Activated CD4-positive, alpha-beta memory T cell treated with anti-CD3 and anti-CD28 coated beads, Interleukin-2, amount 10 ng/mL, durations not matched to agents 7 days and 5 days (primary cell): ENCODE results near the gene NHLRC4. TPM values are rescaled to one million over a fixed set of nuclear protein-coding genes. Genes with fewer than 3 reads are reported as not detected.

Experiments
- CTCF ChIA-PET: fragments of 350-600 bp; sonication (Branson Sonifier 250); formaldehyde crosslinking; loops from one replicate; lab custom pipeline; 2021; ENCODE audit warnings: antibody characterized with exemption, inconsistent platforms; lab: Charles Lee
- POLR2A ChIA-PET: fragments of 350-600 bp; sonication (Branson Sonifier 250); formaldehyde crosslinking; loops from one replicate; lab custom pipeline; 2021; ENCODE audit warnings: antibody characterized with exemption; lab: Charles Lee
- DNase-seq: peaks from one replicate; pipeline ENCODE4 v3.0.0-alpha.2; 2020
- H3K27ac Mint-ChIP-seq: one replicate; pipeline ENCODE4 v1.8.0; 2021; ENCODE audit warnings: mild to moderate bottlenecking, mixed read lengths
- H3K27me3 Mint-ChIP-seq: one replicate; pipeline ENCODE4 v1.8.0; 2021; ENCODE audit warnings: mixed read lengths
- H3K36me3 Mint-ChIP-seq: one replicate; pipeline ENCODE4 v1.8.0; 2021; ENCODE audit warnings: low read depth, mixed read lengths
- H3K4me1 Mint-ChIP-seq: one replicate; pipeline ENCODE4 v1.8.0; 2021; ENCODE audit warnings: mixed read lengths
- H3K4me3 Mint-ChIP-seq: one replicate; pipeline ENCODE4 v1.8.0; 2021; ENCODE audit warnings: mild to moderate bottlenecking, mixed read lengths
- H3K9me3 Mint-ChIP-seq: one replicate; pipeline ENCODE4 v1.8.0; 2021; ENCODE audit warnings: mixed read lengths
- total RNA-seq, 2 experiments: library from RNA; stranded (reverse); gene quantifications; one replicate each; pipeline ENCODE4 v1.2.3, GENCODE V29; 2021

NHLRC4 gene
- total RNA-seq, 2 experiments from 2014 or later: 2.3 to 2.6 TPM

DNA sequence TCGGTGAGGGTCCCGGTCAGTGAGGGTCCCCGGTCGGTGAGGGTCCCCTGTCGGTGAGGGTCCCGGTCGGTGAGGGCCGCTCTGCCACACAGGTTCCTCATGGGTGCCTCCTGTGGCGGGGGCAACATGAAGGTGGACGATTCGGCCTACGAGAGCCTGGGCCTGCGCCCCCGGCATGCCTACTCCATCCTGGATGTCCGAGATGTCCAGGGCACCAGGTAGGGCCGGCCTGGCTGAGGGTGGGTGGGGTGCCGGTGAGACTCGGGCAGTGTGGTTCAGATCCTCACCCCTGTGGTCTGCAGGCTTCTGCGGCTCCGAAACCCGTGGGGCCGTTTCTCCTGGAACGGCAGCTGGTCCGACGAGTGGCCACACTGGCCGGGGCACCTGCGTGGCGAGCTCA, 15.6 kb upstream of the NHLRC4 start:
- POLR2A ChIA-PET: no interaction called here

DNA sequence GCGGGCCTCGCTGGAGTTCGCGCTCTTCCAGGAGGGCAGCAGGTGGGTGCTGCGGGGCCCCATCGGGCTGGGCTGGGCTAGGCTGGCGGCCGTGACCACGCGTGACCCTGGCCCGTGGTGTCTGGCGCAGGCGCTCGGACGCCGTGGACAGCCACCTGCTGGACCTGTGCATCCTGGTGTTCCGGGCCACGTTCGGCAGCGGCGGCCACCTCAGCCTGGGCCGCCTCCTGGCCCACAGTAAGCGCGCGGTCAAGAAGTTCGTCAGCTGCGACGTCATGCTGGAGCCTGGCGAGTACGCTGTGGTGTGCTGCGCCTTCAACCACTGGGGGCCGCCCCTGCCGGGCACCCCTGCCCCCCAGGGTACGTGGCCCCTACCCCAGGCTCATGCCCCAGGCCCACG, 14.6 kb upstream of the NHLRC4 start:
- H3K27me3 Mint-ChIP-seq: no peaks in the 10 kb centered on the region
- H3K9me3 Mint-ChIP-seq: no peaks in the 10 kb centered on the region
- H3K4me1 Mint-ChIP-seq: no peaks in the 10 kb centered on the region
- CTCF ChIA-PET: no interaction called here
- H3K4me3 Mint-ChIP-seq: no peak overlapping the region
- no peak for DNase-seq
- POLR2A ChIA-PET: no interaction called here
- no peak overlapping the region for H3K27ac Mint-ChIP-seq
- H3K36me3 Mint-ChIP-seq: no peaks in the 10 kb centered on the region

More for the DNA sequence above, 15.6 kb upstream of the NHLRC4 start:
- no peak overlapping the region for H3K27ac Mint-ChIP-seq
- no peaks in the 10 kb centered on the region for H3K9me3 Mint-ChIP-seq
- CTCF ChIA-PET: no interaction called here
- H3K27me3 Mint-ChIP-seq: no peaks in the 10 kb centered on the region
- DNase-seq: no peak
- no peaks in the 10 kb centered on the region for H3K36me3 Mint-ChIP-seq
- H3K4me3 Mint-ChIP-seq: no peak overlapping the region
- no peaks in the 10 kb centered on the region for H3K4me1 Mint-ChIP-seq

DNA sequence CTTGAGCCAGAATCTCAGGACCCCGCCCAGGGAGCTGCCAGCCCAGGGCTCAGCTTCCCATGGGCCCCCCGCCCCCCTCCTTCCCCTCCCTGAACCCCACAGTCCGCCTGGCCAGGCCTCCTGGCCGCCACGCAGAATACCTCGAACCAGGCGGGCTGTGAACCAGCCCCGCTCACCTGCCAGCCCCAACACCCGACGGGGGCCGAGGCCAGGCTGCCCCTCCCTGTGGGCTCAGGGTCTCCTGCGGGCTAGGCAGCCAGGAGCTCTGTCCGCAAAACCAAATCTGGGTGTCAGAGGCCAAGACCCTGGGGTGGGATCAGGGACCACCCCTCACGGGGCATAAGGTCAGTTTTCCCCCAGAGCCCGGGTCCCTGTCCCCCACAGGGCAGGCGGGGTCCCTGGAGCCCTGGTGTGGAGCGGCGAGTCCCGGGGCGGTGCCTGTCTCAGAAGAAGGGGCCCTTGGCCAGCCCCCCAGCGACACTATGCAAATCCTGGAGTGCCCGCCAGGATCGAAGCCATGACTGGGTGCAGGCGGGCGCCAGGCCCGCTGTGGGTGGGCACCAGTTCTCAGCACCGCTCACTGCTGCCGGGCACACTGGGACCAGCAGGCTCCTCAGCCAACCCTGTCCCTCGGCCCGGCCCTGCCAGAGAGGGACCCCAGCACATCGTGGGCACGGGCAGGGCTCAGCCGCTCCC, 13.1 kb upstream of the NHLRC4 start:
- peaks cover 3% of the 10 kb centered on the region for H3K27me3 Mint-ChIP-seq
- no peaks in the 10 kb centered on the region for H3K9me3 Mint-ChIP-seq
- ChIA-PET POLR2A (interaction anchor here (1.0 kb wide), 1 partner anchor 27 kb away, joined by 3 read pairs; no protein-coding TSS in a partner anchor), CTCF (no interaction called here)
- H3K4me1 Mint-ChIP-seq: no peaks in the 10 kb centered on the region
- H3K36me3 Mint-ChIP-seq: no peaks in the 10 kb centered on the region
- H3K27ac Mint-ChIP-seq: no peak overlapping the region
- H3K4me3 Mint-ChIP-seq: no peak overlapping the region
- DNase-seq: no peak

DNA sequence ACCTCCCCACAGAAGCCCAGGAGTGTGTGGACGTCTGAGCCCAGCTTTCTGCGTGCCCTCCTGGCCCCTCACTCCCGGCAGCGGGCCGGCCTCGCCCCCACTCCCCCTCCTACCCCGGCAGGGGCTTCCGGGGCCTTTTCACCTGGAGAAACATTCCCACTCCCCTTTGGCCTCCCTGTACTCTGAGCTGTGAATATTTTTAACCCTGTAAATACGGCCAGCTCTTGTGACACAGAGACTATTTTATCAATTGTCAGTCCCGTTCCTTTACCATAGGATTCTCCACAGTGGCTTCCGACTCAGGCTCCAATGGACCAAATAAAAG, 12.5 kb upstream of the NHLRC4 start:
- Mint-ChIP-seq H3K9me3 (no peaks in the 10 kb centered on the region), H3K27ac (no peak overlapping the region), H3K4me3 (no peak overlapping the region), H3K27me3 (peaks cover 4% of the 10 kb centered on the region), H3K36me3 (no peaks in the 10 kb centered on the region), H3K4me1 (no peaks in the 10 kb centered on the region)
- POLR2A ChIA-PET: interaction anchor here (1.0 kb wide), 1 partner anchor 27 kb away, joined by 3 read pairs; no protein-coding TSS in a partner anchor
- CTCF ChIA-PET: no interaction called here
- no peak for DNase-seq

DNA sequence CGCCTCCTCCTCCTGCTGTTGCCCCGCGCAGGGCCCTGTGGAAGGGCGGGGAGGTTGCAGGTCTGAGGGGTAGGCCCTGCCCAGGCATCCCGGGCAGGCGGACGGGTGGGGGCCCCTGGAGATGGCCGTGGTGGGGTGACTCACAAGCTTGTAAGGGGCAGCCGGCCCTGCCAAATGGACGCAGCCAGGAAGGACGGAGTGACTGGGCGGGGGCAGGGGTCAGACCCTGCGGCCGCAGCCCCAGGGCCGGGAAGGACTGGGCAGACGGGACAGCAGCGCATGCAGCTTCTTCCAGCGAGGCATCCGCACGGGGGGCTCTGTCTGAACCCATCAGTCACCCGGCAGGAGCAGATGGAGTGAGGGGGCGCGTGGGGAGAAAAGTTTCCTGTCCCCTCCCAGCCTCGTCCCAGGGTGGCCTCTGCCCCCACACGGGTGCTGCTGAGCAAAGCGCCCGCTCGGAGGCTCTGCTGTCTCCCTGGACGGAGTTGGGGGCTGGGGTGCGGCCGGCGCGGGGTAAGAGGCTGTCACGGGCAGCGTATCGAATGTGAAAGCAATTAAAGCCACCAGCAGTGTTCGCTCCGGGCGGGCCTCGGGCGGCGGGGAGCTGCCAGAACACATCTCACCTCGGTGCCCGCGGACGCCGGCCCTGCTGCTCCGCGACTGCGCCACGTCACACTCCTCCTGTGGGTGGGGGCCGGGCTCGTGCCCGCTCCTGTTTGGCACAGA, 12.0 kb upstream of the NHLRC4 start:
- H3K4me3 Mint-ChIP-seq: no peak overlapping the region
- DNase-seq: no peak
- POLR2A ChIA-PET: no interaction called here
- CTCF ChIA-PET: no interaction called here
- no peaks in the 10 kb centered on the region for H3K4me1 Mint-ChIP-seq
- no peaks in the 10 kb centered on the region for H3K9me3 Mint-ChIP-seq
- peaks cover 6% of the 10 kb centered on the region for H3K27me3 Mint-ChIP-seq
- no peak overlapping the region for H3K27ac Mint-ChIP-seq
- H3K36me3 Mint-ChIP-seq: no peaks in the 10 kb centered on the region

DNA sequence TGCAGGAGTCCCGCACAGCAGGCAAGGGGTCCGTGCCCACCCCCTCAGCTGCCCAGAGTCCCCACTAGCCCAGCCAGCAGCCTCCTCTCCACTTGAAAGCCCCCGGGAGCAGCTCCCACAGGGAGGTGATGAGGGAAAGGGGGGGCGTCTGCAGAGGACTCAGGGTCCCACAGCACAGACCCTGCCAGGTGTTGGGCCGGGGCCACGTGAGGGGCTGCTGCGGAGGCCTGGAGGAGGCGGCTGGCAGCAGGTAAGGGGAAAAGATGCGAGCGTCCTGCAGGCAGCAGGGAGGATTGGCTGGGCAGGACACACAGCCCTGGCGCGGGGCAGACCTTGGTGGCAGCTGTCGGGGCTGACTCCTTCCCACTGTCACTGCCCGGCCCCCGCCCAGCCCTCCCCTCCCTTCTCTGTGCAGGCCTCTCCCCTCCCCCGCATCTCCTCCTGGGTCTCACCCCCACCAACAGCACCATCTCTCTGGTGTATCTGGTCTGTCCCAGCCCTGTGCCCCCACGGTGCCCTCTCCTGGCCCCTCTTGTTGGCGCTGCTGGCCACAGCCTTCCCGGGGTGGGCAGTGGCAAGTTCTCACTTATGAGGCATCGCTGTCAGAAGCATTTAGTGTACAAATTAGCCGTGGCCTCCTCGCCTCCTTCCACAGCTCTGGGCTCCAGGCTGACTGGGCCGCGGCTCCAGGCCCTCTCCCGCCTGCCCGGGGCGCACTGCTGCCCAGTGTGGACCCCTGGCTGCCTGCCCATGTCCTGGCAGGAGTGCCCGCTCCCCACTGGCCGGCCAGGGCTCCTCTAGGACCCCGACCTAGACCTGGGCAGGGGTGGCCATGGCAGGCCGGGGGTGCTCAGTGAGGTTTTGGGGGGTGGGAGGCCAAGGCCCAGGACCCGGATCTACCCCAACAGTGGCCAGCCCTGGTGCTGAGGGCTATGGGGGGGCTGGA, 11.0 kb upstream of the NHLRC4 start:
- no peak overlapping the region for H3K27ac Mint-ChIP-seq

DNA sequence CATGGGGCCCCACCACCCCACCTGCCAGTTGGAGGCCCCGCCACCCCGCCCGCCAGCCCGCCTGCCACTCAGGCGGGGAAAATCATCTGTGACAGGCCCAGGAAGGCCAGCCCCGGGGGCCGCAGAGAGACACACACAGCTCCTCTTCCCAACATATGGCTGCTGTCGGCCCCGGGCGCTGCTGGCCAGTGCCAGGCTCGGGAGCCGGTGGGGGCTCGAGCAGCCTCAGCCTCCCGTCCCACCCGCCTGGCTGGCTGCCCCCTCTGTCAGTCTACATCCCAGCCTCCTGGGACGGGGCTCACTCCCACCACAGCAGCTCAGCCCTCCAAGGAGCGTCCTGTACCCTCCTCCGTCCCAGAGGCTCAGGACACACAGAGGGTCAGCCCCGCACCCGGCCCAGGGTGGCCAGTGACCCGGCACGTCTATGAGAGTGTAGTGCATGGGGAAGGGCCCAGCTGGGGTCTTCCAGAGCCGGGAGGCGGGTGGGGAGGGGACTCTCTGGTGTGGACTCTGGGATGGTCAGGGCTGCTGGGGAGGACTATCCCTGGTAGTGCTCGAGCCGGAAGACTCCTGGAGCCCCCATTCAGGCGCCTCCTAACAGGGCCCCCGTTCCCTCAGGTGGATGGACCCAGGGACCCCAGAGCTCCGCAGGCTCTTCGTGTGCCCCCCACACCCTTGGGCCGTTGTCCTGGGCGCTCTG, 10.2 kb upstream of the NHLRC4 start:
- ChIA-PET CTCF (no interaction called here), POLR2A (interaction anchor here (0.6 kb wide), 1 partner anchor 1836 kb away, joined by 3 read pairs; no protein-coding TSS in a partner anchor)
- DNase-seq: no peak
- H3K4me3 Mint-ChIP-seq: no peak overlapping the region
- peaks cover 8% of the 10 kb centered on the region for H3K27me3 Mint-ChIP-seq
- no peak overlapping the region for H3K27ac Mint-ChIP-seq
- no peaks in the 10 kb centered on the region for H3K36me3 Mint-ChIP-seq
- no peaks in the 10 kb centered on the region for H3K9me3 Mint-ChIP-seq
- no peaks in the 10 kb centered on the region for H3K4me1 Mint-ChIP-seq

More for the DNA sequence above, 11.0 kb upstream of the NHLRC4 start:
- peaks cover 6% of the 10 kb centered on the region for H3K27me3 Mint-ChIP-seq
- ChIA-PET POLR2A (no interaction called here), CTCF (no interaction called here)
- no peaks in the 10 kb centered on the region for H3K9me3 Mint-ChIP-seq
- no peaks in the 10 kb centered on the region for H3K36me3 Mint-ChIP-seq
- no peaks in the 10 kb centered on the region for H3K4me1 Mint-ChIP-seq
- no peak for DNase-seq
- H3K4me3 Mint-ChIP-seq: no peak overlapping the region

DNA sequence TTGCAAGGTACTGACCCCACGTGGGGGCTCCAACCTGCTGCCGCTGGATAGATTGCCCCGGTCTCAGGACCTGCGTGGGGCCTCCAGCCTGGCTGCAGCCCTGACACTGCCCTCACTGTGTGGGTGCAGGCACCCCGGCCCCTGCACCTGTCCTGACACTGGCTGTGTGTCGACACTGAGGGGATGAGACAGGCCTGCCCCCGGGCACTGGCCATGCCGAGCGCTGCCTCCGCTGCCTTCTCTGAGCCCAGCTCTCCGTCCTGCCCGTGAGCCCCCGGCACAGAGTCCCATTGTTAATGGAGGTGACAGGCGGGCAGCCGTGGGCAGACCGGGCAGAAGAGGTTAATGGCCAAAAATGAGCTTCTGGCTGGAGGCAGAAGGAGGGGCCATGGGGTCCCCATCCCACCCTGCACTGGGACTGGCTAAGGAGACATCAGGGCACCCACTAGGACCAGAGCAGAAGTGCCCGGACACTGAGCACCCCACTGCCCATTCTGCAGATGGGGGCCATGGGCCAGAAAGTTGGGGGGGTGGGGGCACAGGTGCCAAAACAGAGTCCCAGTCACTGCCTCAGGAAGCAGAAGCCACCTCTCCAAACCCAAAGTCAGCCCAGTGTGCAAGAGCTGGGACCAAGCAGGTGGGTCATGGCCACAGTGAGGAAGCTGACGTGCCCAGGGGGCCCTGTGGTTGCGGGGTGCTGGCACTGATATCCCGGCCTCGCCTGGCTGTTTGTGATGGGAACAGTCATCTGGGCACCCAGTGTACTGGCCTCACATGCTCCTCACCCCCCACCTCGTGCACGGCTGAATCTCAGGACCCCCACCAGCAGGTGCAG, 9.1 kb upstream of the NHLRC4 start:
- no peaks in the 10 kb centered on the region for H3K4me1 Mint-ChIP-seq
- H3K36me3 Mint-ChIP-seq: no peaks in the 10 kb centered on the region
- no peaks in the 10 kb centered on the region for H3K9me3 Mint-ChIP-seq
- no peak for DNase-seq
- H3K4me3 Mint-ChIP-seq: no peak overlapping the region
- peaks cover 12% of the 10 kb centered on the region for H3K27me3 Mint-ChIP-seq
- CTCF ChIA-PET: interaction anchor here (0.5 kb wide), 1 partner anchor 174 kb away, joined by 3 read pairs; no protein-coding TSS in a partner anchor
- H3K27ac Mint-ChIP-seq: no peak overlapping the region
- POLR2A ChIA-PET: no interaction called here

DNA sequence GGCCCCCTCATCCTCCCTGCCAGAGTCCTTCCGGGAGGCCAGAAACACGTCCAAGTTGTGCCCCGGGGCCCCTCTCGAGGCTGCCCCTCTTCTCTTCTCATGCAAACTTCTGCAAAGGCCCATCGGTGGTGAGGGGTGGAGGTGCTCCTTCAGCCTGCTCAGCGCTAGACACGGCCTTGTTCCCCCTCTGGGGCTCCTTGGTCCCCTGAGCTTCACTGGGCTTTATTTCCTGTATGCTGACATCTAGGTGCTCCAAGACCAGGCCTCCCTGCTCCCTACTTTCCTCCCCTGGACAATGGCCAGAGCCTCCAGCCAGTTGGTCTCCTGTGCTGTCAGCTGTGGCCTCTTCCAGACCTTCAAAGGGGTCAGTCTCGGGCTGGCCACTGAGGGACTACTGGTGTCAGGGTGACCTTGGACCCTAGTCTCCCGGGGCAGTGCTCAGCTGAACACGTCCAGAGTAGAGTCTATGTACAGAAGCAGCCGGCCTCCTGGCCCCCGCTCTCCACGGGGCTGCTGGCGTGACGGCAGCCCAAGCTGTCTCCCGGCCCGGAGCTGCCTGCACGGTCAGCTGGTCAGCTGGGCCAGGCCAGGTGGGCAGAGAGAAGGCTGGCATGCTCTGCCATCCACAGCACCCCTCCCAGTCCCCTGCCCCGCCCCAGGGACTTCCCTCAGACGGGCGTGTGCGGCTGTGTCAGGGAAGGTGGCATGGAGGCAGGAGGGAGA, 8.3 kb upstream of the NHLRC4 start:
- ChIA-PET POLR2A (no interaction called here), CTCF (interaction anchor here (0.5 kb wide), 1 partner anchor 173 kb away, joined by 3 read pairs; no protein-coding TSS in a partner anchor)

DNA sequence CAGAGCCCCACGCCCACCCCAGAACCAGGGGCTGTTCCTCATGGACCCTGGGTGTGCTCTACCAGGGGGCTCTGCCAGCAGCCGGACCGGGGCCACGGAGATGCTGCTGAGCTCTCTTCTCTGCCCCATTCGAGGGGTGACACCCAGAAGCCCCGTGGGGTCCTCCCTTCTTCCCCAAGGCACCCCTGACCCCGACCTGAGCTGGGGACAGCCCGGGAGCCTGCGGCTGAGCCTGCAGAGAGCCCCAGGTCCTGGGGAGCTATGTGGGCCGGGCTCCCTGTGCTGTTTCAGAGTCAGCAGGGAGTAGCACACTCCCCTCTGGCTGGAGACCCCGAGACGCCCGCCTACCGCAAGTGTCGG, 7.8 kb upstream of the NHLRC4 start:
- Mint-ChIP-seq H3K27me3 (peaks cover 12% of the 10 kb centered on the region), H3K4me1 (no peaks in the 10 kb centered on the region), H3K36me3 (no peaks in the 10 kb centered on the region), H3K9me3 (no peaks in the 10 kb centered on the region), H3K4me3 (no peak overlapping the region), H3K27ac (no peak overlapping the region)
- ChIA-PET POLR2A (no interaction called here), CTCF (no interaction called here)
- no peak for DNase-seq

More for the DNA sequence above, 8.3 kb upstream of the NHLRC4 start:
- no peaks in the 10 kb centered on the region for H3K36me3 Mint-ChIP-seq
- DNase-seq: no peak
- no peak overlapping the region for H3K27ac Mint-ChIP-seq
- no peaks in the 10 kb centered on the region for H3K9me3 Mint-ChIP-seq
- H3K4me3 Mint-ChIP-seq: no peak overlapping the region
- H3K27me3 Mint-ChIP-seq: peaks cover 12% of the 10 kb centered on the region
- no peaks in the 10 kb centered on the region for H3K4me1 Mint-ChIP-seq

DNA sequence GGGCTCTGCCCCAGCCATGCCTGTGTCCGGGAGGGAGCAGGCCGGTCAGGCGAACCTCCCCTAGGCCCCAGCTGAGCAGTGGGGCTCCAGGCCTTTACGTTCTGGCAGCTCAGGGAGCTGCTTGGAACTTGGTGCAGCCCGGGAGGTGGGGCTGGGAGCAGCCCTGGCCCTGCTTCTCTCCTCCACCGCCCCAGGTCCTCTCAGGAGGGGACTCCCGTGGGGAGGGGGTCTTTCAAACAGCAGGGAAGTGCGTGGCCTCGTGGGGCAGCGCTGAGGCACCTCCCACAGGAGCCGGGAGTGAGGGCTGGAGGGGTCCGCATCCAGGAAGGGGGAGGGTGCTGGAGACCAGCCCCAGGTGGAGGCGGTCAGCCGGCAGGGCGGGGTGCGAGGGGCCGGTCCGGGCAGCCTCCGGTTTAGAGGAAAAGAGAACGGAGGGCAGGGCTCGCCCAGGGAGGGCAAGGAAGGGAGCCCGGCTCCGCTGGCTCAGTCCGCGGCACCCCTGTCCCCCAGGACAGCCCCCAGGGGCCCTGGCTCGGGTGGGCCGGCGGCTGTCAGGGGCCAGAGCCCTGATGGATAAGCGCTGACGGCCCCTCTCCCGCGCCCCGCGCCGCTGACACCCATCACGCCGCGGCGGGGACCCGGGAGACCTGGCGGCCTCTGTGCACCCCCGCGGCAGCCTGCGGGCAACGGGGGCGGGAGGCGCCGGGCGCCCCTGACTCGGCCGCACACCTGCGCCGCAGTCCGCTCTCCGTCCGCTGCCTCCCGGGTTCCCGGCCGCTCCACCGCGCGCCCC, 7.2 kb upstream of the NHLRC4 start:
- Mint-ChIP-seq H3K27ac (no peak overlapping the region), H3K27me3 (peaks cover 12% of the 10 kb centered on the region), H3K4me1 (no peaks in the 10 kb centered on the region), H3K36me3 (no peaks in the 10 kb centered on the region), H3K4me3 (no peak overlapping the region), H3K9me3 (no peaks in the 10 kb centered on the region)
- CTCF ChIA-PET: no interaction called here
- no peak for DNase-seq
- POLR2A ChIA-PET: no interaction called here
